RPMI8226 (cell line): Measurements from ENCODE around the gene TMEM203.

ENCODE experiments used
- DNase-seq: peaks from one replicate; pipeline ENCODE4 v3.0.0-alpha.2; 2015

TMEM203 gene

DNA sequence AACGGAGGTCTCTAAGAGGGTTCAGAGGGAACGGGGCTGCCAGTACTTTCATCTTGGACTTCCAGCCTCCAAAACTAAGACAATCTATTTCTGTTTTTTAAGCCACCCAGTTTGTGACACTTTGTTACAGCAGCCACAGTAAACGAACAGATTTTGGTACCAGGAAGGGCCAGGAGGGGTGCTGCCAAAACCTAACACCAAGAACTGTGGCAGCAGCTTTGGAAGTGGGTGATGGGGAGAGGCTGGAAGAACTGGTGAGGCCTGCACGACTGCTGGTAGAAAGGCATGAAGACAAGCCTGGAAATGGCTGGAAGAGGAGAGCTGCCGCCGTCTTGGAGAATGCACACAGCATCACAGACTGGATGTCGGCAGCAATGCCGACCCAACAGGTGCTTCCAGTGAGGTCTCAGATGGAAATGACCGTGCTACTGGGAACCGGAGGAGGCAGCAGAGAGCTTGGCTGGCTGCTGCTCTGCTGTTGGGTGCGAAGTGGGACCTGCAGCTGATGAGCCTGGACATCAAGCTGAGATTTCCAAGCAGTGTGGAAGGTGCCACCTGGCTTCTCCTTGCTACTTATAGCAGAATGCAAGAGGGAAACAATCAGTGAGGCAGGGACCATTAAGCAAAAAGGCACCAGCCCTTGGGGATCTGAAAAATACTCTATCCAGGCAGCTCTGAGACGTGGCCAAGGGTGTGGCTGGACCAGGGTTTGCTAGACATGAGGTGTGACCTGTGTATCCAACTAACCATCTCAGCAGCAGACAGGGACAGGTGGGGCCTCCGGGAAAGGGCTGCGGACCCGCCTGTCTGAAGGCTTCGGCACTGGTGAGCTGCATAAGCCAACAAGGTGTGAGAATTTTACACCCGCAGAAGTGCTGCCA lies 28.9 kb downstream of the TMEM203 start:
- peak; percentile 87 for DNase-seq

DNA sequence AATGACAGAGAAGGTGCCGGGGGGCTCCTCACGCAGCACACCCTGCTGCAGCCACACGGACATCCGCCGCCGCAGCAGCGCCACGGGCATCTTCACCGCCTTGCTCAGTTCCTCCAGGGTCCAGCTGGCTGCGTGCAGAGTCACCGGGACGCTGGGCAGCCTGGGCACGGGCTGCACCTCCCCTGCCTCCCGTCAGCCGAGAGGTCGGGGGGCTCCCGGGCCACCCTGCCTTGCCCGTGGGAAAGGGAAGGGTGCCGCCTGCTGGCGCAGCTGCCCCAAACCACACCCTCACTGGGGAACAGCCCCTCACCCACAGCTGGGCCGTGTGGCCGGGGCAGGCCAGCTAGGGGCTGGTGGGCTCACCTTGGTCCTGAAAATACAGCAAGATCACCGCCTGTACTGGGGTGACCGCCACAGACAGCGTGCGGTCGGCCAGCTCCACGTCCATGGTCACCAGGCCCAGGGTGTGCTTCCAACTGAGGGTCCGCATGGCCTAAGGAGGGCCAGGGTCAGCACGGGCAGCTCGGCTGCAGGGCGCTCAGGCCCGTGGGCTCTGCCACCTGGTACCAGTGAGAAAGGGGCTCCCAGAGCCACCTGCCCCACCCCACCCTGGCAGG lies 30.0 kb downstream of the TMEM203 start:
- peak; percentile 28 for DNase-seq

DNA sequence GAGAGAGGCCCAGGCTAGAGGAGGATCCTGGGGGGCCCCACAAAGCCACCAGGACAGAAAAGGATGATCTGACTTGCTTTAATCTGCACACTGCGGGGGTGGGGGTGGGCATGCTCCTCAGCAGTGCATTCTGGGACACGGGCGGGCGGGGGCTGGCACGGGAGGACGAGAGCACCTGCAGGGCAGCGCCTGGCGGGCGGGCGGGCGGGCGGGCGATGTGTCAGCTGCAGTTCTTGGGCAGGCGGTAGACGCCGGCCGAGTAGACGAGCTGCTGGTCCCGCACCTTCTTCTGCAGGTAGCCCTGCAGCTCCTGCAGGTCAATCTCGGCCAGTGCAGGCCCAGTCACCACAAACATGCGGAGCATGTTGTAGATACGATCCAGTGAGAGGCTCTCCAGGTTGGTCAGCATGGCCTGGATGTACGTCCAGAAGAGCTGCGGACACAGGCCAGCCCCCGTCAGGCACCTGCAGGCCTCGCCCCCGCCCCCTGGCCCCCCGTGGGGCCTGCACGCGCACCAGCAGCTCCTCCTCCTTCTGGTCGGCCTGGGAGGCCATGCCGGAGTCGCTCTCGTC lies 30.6 kb downstream of the TMEM203 start:
- DNase-seq, result peak; percentile 95

DNA sequence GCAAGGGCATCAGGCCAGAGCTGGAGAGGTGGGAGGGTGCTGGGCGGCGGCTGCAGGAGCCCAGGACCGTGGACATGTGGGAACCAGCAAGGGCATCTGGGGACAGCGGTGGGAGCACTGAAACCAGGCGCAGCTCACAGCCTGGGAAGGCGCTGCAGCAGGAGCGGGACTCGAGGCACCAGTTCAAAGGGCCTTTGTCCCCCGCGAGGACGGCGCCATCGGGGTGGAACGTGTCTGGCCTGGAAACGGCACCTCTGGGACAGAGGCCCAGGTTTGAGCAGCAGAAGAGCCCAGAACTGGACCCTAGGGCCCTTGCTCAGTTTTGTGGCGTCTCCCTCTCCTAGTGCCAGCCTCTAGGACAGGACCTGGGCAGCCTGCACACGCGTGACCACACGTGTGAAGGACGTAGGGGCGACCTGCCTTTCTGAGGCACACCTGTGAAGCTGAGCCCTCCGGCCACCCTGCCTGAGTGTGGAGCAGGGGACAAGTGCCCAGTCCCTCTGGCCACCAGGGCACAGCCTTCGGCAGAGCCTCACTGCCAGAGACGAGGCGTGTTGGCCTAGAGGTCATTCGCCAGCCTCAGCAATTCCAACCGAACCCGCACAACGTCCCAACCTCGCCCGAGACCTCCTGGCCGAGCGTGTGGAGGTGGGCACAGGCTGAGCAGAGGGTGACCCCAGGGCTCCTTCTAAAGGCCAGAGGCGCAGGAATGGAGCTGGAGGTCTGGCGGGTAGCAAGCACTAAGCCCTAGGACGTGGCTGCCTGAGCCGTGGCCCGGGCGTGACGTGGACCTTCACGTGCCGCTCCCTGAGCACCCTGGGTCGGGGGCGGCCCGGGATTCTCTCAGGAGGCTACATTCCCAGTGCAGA lies 31.4 kb downstream of the TMEM203 start:
- peak; percentile 63 for DNase-seq

DNA sequence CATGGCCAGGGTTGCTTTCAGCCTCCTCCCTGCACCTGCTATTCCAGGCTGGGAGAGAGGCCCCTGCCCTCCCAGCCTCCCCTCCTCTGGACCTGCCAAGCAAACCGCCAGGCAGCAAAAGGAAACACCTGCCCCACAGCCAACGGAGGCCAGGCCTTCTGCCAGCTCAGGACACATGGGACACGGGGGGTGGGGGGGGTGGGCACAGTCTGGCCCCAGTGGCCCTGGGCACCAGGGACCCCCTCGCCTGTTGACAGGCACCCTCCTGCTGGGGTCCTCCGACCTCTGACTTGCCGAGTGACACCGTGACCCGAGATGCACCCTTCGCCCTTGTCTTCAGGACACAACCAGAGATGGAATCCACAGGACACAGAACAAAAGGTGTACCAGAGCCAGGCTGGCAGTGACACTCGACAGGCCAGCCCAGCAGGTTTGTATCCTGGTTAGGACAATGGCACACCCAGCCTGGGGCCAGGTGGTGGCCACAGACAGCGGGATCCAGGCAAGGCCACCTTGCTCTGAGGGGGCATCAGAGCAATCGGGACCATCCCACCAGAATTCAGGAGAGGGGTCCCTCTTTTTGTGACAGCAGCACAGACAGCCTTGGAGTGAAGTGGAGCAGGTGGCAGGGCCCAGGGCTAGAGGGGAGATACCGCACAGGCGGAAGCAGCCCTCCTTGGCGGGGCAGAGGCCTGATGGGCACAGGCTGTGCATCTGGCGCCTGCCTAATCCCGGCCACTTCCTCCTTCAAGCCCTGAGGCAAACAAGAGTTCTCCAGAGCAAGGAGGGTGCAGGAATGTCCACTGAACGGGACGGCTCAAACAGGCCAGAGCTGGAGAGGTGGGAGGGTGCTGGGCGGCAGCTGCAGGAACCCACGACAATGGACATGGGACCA lies 32.3 kb downstream of the TMEM203 start:
- peak; percentile 95 for DNase-seq

DNA sequence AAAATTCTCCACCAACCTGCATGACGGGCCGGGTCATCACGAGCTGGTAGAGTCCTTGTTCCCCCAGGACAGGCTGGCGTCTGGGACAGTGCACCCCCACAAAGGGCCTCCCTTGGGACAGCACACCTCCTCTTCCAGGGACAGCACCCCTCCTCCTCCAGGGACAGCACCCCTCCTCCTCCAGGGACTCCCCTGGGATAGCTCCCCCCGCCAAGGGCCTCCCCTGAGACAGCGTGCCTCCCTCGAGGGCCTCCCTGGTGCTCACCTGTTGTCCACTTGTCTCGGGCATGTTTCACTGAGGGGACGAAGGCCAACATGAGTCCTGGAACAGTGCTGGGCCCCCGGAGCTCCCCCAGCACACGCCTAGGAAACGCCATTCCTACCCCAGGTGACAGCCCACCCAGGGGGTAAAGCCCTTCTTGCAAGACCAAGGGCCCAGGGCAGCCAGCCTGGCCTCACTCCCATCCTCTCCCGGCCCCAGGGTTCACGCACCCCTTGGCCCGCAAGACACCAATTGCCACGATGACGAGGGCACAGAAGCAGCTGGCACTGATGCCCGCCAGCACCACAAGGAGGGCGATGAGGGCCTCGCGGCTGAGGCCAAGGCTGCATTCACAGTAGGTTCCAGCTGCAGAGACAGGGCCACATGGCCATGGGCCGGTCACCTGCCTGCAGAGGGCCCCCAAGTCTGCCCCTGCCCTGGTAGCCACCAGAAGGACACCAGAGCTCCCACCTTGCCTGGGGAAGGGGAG lies 34.1 kb downstream of the TMEM203 start:
- peak; percentile 71 for DNase-seq

DNA sequence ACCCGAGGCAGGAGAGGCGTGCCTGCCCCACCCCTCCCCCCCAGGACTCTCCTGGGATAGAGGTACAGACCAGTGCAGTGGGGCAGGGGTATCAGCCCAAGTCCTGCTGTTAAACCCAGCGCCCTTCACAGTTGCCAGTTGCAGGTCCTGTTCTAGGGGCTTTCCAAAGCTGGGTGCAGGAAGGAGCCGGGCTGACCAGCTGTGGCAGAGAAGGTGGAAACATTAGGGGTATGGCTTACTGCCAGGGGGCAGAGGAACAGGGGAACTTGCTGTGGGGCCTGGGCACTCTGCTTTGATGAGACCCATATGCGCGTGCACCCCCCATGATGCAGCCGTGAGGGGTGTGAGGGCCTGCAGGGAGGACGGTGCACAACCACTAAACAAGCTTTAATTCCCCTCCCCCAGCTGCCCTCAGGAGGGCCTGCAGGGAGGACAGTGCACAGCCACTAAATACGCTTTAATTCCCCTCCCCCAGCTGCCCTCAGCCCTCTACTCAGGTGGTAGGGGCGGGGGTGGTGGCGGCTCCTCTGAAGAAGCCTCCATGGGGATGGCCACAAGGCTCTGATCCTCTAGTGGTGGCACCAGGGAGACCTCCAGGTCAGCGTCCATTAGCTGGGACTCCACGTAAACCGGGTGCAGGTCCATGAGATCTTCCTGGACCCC lies 34.8 kb downstream of the TMEM203 start:
- DNase-seq, result peak; percentile 94

DNA sequence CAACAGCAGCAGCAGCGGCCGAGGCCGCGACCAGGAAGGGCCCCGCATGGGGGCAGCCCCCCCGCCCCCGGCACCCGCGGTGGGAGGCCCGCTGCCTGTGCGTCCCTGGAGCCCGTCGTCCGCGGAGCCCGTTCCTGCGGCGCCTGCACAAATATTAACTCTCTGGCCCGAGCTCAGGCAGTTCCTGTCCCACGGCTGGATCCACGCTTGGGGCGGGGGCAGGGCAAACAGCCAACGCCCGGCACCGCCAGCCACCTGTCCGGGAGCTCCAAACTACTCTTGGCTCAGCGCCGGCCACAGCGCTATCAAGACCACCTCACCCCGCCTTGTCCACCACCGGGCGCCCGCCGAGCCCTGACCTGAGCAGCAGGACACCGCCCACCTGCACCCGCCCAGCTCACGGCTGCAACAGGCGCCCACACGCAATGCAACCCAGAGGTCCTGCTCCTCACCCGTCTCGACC lies 35.5 kb downstream of the TMEM203 start, which contains the start of gene LRRC26:
Gene LRRC26 (minus strand): TSS at position 156 of the 463 bp plus-strand sequence. CDS start 108 bp downstream, at position 48.
- DNase-seq, result peak; percentile 90

DNA sequence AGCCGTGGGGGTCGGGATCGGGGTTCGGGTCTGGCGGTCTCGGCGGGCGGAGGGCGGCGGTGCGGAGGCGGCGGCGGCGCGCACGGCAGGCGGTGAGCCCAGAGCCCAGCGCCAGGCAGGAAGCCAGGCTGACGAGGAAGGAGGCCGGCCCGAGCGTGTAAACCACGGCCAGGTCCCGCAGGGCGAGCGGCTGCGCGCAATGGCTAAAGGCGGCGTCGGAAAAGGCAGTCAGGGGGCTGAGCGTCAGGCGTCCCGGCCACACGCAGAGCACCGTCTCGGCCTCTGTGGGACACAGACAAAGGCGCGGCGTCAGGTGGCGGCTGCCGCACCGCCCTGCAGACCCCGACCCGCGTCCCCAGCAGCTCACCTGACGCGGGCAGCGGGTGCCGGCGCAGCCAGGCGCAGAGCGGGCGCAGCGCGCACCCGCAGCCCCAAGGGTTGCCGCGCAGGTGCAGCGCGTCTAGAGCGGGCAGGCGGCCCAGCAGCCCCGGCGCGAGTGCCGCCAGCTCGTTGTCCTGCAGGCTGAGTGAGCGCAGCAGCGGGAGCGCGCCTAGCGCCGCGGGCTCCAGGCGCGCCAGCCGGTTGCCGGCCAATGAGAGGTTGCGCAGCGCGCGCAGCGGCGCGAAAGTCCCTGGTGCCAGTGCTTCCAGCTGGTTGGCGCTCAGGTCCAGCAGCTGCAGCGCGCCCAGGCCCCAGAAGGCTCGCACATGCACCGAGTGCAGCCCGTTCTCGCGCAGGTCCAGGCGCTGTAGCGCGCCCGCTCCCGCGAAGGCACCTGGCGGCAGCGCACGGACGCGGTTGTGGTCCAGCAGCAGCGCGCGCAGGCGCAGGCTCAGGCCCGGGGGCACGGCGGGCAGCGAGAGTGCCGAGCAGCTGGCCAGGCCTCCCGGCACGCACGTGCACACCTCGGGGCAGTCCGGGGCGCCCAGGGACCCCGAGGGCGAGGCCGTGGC lies 36.3 kb downstream of the TMEM203 start:
- peak; percentile 93 for DNase-seq

DNA sequence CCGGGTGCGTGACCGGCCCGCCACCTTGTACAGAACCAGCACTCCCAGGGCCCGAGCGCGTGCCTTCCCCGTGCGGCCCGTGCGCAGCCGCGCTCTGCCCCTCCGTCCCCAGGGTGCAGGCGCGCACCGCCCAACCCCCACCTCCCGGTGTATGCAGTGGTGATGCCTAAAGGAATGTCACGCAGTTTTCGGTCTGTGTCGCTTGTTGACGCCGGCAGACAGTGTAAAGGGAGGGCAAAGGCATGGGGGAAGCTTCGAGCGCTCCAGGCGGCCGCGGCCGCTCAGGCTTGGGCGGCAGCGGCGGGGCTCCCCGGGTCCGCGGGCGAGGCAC lies 36.9 kb downstream of the TMEM203 start:
- DNase-seq, result peak; percentile 62

DNA sequence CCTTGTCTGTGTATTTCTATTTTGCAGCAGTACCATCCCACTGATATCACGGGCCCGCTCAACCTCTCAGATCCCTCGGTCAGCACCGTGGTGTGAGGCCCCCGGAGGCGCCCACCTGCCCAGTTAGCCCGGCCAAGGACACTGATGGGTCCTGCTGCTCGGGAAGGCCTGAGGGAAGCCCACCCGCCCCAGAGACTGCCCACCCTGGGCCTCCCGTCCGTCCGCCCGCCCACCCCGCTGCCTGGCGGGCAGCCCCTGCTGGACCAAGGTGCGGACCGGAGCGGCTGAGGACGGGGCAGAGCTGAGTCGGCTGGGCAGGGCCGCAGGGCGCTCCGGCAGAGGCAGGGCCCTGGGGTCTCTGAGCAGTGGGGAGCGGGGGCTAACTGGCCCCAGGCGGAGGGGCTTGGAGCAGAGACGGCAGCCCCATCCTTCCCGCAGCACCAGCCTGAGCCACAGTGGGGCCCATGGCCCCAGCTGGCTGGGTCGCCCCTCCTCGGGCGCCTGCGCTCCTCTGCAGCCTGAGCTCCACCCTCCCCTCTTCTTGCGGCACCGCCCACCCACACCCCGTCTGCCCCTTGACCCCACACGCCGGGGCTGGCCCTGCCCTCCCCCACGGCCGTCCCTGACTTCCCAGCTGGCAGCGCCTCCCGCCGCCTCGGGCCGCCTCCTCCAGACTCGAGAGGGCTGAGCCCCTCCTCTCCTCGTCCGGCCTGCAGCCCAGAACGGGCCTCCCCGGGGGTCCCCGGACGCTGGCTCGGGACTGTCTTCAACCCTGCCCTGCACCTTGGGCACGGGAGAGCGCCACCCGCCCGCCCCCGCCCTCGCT lies 37.5 kb downstream of the TMEM203 start:
- peak; percentile 98 for DNase-seq

DNA sequence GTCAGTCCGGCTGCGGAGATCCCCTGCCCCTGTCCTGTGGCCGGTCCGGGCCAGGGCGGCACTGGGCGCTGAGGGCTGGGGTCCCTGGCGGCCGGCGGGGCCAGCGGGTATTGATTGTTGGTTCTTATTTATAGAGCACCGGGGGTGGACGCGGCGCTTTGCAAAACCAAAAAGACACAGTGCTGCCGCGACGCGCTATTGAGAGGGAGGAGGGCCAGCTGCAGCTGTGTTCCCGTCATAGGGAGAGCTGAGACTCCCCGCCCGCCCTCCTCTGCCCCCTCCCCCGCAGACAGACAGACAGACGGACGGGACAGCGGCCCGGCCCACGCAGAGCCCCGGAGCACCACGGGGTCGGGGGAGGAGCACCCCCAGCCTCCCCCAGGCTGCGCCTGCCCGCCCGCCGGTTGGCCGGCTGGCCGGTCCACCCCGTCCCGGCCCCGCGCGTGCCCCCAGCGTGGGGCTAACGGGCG lies 38.1 kb downstream of the TMEM203 start:
- DNase-seq, result peak; percentile 86

DNA sequence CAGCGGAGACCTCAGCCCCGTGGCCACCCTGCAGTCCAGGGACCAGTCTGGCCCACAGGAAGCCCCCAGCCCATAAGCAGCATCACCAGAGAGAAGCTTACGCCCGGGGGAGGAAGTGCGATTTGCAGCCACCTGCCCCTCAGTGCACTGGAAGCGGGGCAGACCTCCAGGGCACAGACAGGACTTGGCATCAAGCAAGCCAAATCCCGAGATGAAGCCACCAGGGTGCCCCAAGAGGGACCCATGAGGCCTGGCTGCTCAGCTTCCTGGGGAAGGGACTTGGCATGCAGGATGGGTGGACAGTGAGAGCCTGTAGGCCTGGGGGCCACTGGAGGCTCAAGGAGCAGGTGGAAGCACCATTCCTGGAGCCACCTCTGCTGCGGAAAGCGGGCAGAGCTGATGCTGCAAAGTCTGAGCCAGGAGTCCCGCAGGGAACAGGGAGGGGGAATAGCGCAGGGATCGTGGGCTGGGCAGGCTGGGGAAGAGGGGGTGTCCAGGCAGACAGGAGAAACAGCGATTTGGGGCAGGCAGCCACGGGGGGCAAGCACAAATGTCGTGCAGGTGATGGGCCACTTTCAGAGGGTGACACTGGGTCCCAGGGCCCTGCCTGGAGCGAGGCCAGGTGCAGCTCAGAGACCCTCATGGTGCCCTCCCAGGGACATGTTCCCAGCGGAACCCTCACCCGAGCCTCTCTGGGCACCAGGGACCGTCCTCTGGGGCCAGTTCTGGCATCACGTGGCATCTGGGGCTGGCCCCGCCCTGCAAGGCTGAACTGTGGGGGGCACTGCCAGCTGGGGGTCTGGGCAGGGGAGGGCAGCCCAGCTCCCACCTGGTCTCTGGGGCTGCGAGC lies 38.8 kb downstream of the TMEM203 start:
- peak; percentile 23 for DNase-seq

DNA sequence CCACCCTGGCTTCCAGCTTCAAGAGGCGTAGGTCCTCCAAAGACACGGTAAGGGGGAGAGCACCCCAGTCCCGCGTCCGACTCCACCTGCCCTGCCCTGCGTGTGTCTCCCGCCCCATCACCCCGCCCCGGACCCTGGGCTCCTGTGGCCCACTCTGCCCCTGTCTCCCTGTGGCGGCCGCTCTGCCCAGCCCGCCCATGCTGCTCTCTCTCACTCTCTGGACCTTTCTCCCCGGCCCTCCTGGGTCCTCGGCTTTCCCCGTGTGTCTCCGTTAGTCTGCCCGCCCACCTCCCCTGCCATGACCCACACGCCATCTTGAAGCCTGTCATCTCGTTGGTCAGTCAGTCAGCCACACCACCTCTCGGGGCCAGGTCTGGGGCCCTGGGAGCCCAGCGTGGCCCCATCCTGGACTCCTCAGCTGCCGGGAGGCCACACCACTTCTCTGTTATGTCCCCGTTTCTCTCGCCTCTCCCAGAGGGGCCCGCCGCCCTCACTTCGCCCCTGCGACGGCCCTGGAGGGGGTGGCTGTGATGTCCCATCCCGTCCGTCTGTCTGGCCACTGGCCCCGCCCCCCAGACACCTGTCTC lies 40.1 kb downstream of the TMEM203 start:
- DNase-seq, result no peak

DNA sequence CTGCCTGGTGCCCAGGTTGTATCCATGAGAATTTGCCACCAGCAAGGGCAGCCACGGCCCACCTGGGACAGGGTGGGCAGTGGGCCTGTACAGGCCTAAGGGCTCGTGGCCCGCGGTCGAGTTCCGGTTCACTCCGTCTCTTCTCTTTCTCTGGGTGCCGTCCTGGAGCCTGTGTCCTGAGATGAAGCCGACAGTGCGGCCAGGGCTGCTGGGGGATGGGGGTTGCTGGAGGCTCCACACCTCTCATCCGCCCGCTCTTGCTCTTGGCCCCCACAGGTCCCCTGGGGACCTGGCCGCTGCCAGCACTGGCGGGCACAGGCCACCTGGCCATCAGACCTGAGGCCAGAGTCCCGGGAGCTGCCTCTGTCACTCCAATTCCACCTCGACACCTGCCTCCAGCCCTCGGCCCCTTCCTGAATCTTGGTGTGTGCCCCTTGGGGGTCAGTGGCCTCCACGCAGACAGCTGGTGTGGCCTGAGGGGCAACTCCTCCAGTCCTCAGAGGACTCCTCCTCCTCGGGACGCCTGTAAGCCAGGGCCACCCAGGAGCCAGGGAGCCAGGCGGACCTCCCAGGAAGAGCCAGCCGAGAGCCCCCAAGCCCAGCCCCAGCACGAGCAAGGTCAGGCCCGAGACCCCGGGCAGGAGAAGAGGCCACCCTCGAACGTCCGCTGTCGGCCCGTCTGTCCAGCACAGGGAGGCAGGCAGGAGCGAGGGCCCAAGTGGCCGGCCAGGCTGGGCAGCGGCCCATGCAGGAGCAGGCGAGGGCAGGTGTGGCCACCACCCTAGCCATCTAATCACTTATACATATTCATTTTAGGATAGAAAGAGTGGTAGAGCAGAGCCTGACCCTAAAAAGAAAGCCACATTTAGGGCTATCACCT lies 40.8 kb downstream of the TMEM203 start:
- no peak for DNase-seq

DNA sequence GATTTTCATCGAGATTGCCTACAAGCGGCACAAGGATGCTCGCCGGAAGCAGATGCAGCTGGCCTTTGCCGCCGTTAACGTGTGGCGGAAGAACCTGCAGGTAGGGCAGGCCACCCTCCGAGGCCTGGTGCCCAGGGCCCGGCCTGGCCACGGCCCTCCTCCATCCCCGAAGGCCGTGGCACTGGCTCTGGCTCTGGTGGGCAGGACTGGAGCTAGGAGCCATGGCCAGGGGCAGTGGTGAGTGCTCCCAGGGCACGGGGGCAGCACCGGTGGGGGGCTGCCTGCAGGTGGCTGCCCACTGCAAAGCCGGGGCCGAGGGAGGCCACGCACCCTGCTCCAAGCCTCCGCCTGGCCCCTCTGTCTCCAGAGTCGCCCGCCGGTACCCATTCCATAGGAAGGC lies 41.6 kb downstream of the TMEM203 start:
- DNase-seq, result no peak
